IMR-90 (cell line): ENCODE data around the gene NUDT3. TPM values are rescaled to one million over a fixed set of nuclear protein-coding genes. Genes with fewer than 3 reads are reported as not detected.

Experiments used
- ATAC-seq: fragments of 200-7000 bp; cut with Tn5 transposase; 2 replicates; pipeline ENCODE4 v1.9.1; 2020; ENCODE audit warnings: low read depth, mild to moderate bottlenecking, moderate library complexity
- BruUV-seq: library from RNA; stranded (reverse); fragments of 400-500 nt; replicated peaks from 2 replicates; lab custom pipeline; 2021; lab: Mats Ljungman, UMichigan
- CTCF ChIA-PET: fragments of 300-600 bp; formaldehyde crosslinking; extraction: SDS; loops from one replicate; lab custom pipeline; 2021; ENCODE audit warnings: antibody characterized with exemption; lab: Yijun Ruan, JAX
- POLR2A ChIA-PET: fragments of 300-600 bp; sonication (Branson Sonifier 250); formaldehyde crosslinking; loops from one replicate; lab custom pipeline; 2022; ENCODE audit warnings: antibody characterized with exemption; ENCODE audit not compliant: unreplicated experiment; lab: Charles Lee
- DNase-seq: peaks from one replicate; pipeline ENCODE4 v3.0.0; 2013
- H2AFZ ChIP-seq: replicated peaks from 2 replicates; pipeline ENCODE3; 2013; ENCODE audit warnings: low read length, mild to moderate bottlenecking; ENCODE audit not compliant: poor library complexity
- H2AK5ac ChIP-seq: 2 replicates; pipeline ENCODE4 v1.6.1; 2013; ENCODE audit warnings: low read depth, low read length, inconsistent platforms
- H2AK9ac ChIP-seq: replicated peaks from 2 replicates; pipeline ENCODE3; 2013; ENCODE audit warnings: mild to moderate bottlenecking, low read depth, low read length, moderate library complexity; ENCODE audit not compliant: poor library complexity
- H2BK120ac ChIP-seq: 2 replicates; pipeline ENCODE4 v1.6.1; 2013; ENCODE audit warnings: low read depth, low read length, inconsistent platforms
- H2BK15ac ChIP-seq: 3 replicates; pipeline ENCODE4 v1.6.1; 2013; ENCODE audit warnings: low read depth, low read length, inconsistent platforms
- H2BK20ac ChIP-seq: 2 replicates; pipeline ENCODE4 v1.6.1; 2013; ENCODE audit warnings: low read depth, mild to moderate bottlenecking, inconsistent platforms, low read length, moderate library complexity
- H2BK5ac ChIP-seq: 2 replicates; pipeline ENCODE4 v1.6.1; 2013; ENCODE audit warnings: mild to moderate bottlenecking, low read depth, low read length, inconsistent platforms; ENCODE audit not compliant: poor library complexity, severe bottlenecking
- H3K14ac ChIP-seq: replicated peaks from 2 replicates; pipeline ENCODE4 v1.6.1; 2013; ENCODE audit warnings: low read depth, low read length, inconsistent platforms
- H3K18ac ChIP-seq: 2 replicates; pipeline ENCODE4 v1.6.1; 2013; ENCODE audit warnings: low read depth, low read length, control low read depth
- H3K23ac ChIP-seq: 2 replicates; pipeline ENCODE4 v1.6.1; 2013; ENCODE audit warnings: low read depth, low read length, inconsistent platforms
- H3K27ac ChIP-seq: 2 replicates; pipeline ENCODE4 v1.5.1; 2013; ENCODE audit warnings: mild to moderate bottlenecking, control low read depth, low read length; ENCODE audit not compliant: insufficient read depth
- H3K27me3 ChIP-seq: 2 replicates; pipeline ENCODE4 v1.6.1; 2013; ENCODE audit warnings: low read length; ENCODE audit not compliant: control insufficient read depth, insufficient read depth
- H3K36me3 ChIP-seq: 2 replicates; pipeline ENCODE4 v1.6.1; 2013; ENCODE audit warnings: low read length, mixed read lengths; ENCODE audit not compliant: control insufficient read depth, insufficient read depth
- H3K4ac ChIP-seq: 2 replicates; pipeline ENCODE4 v1.6.1; 2013; ENCODE audit warnings: low read depth, low read length, inconsistent platforms
- H3K4me1 ChIP-seq: 2 replicates; pipeline ENCODE4 v1.6.1; 2013; ENCODE audit warnings: low read length, mixed read lengths; ENCODE audit not compliant: control insufficient read depth, insufficient read depth
- H3K4me2 ChIP-seq: 2 replicates; pipeline ENCODE4 v1.6.1; 2013; ENCODE audit warnings: low read depth, mild to moderate bottlenecking, control low read depth, low read length, moderate library complexity
- H3K4me3 ChIP-seq: 2 replicates; pipeline ENCODE4 v1.5.1; 2013; ENCODE audit warnings: low read depth, mild to moderate bottlenecking, control low read depth, low read length, moderate library complexity; ENCODE audit not compliant: insufficient read depth
- H3K56ac ChIP-seq: 2 replicates; pipeline ENCODE4 v1.6.1; 2013; ENCODE audit warnings: low read length, inconsistent platforms; ENCODE audit not compliant: insufficient read depth; ENCODE audit errors: extremely low read depth
- H3K79me1 ChIP-seq, 2 experiments: 2 replicates each; pipeline ENCODE4 v1.6.1; 2013; ENCODE audit warnings: low read length in 2 of 2, inconsistent platforms in 1 of 2, low read depth in 1 of 2
- H3K9ac ChIP-seq: 2 replicates; pipeline ENCODE4 v1.6.1; 2013; ENCODE audit warnings: low read depth, low read length, control low read depth
- H3K9me1 ChIP-seq: 2 replicates; pipeline ENCODE4 v1.6.1; 2013; ENCODE audit warnings: low read length, inconsistent platforms; ENCODE audit not compliant: insufficient read depth
- H3K9me3 ChIP-seq: 2 replicates; pipeline ENCODE4 v1.6.1; 2013; ENCODE audit warnings: low read length; ENCODE audit not compliant: control insufficient read depth, insufficient read depth
- H4K20me1 ChIP-seq: 2 replicates; pipeline ENCODE4 v1.6.1; 2013; ENCODE audit warnings: low read length, inconsistent platforms; ENCODE audit not compliant: insufficient read depth
- H4K5ac ChIP-seq: 2 replicates; pipeline ENCODE4 v1.6.1; 2013; ENCODE audit warnings: mild to moderate bottlenecking, low read depth, low read length, control low read depth
- H4K8ac ChIP-seq, 2 experiments: 2 replicates each; pipeline ENCODE4 v1.6.1; 2013; ENCODE audit warnings: low read depth in 2 of 2, low read length in 2 of 2, control low read depth in 1 of 2, inconsistent platforms in 1 of 2
- H4K91ac ChIP-seq: 2 replicates; pipeline ENCODE4 v1.6.1; 2013; ENCODE audit warnings: low read depth, low read length, inconsistent platforms; ENCODE audit not compliant: insufficient read depth
- CEBPB ChIP-seq: IDR thresholded peaks from 2 replicates; pipeline ENCODE4 v1.6.1; 2012; ENCODE audit warnings: low read depth, low read length, improper control_type of control experiment
- CHD1 ChIP-seq: IDR thresholded peaks from 2 replicates; pipeline ENCODE4 v1.6.1; 2012; ENCODE audit warnings: low read depth, low read length, improper control_type of control experiment
- MAFK ChIP-seq: IDR thresholded peaks from 2 replicates; pipeline ENCODE4 v1.6.1; 2012; ENCODE audit warnings: low read depth, low read length, improper control_type of control experiment
- MXI1 ChIP-seq: IDR thresholded peaks from 2 replicates; pipeline ENCODE4 v1.6.1; 2012; ENCODE audit warnings: low read depth, mild to moderate bottlenecking, low read length, moderate library complexity, borderline replicate concordance
- NFE2L2 ChIP-seq: fragments of 150-350 bp; IDR thresholded peaks from 2 replicates; pipeline ENCODE4 v1.6.1; 2016; ENCODE audit warnings: low read depth, mild to moderate bottlenecking, low read length
- RCOR1 ChIP-seq: IDR thresholded peaks from 2 replicates; pipeline ENCODE4 v1.6.1; 2012; ENCODE audit warnings: mild to moderate bottlenecking, low read length, improper control_type of control experiment; ENCODE audit not compliant: insufficient replicate concordance
- WGBS, 2 experiments: methylation state at CpG; one replicate each; pipeline versions ENCODE4 v1.1.5 to v1.1.7; 2013; ENCODE audit warnings: missing lambda C conversion rate in 2 of 2; ENCODE audit not compliant: insufficient read length in 1 of 2; ENCODE audit errors: extremely low coverage in 2 of 2; 5-methylcytosine and 5-hydroxymethylcytosine counted together
- dilution Hi-C: fragments of 300-500 bp; cut with HindIII; formaldehyde crosslinking; loops from one replicate; pipeline ENCODE4 v1.14.3; 2018; ENCODE audit warnings: low sequenced_read_pairs; ENCODE audit not compliant: unreplicated experiment
- in situ Hi-C: fragments of 300-500 bp; cut with MboI; formaldehyde crosslinking; loops from 3 replicates; pipeline ENCODE4 v1.14.3; 2019; ENCODE audit warnings: low sequenced_read_pairs, inconsistent platforms, mixed read lengths
- intact Hi-C: fragments of 100-400 bp; cut with micrococcal nuclease; formaldehyde crosslinking; loops from 2 replicates; pipeline ENCODE4 v1.10.0; 2022
- polyA plus RNA-seq, 3 experiments: library from polyadenylated mRNA; depleted of rRNA; stranded (reverse); fragments of >200 nt; gene quantifications; 2 replicates each; pipeline ENCODE4 v1.2.3, GENCODE V29; 2012; ENCODE audit warnings: low replicate concordance in 1 of 3
- total RNA-seq: library from RNA; depleted of rRNA; stranded (reverse); fragments of >200 nt; gene quantifications from 2 replicates; pipeline ENCODE4 v1.2.3, GENCODE V29; 2012

The NUDT3 gene
- total and polyA plus RNA-seq, 2 of the 4 experiments (the other 2 are of a cell fraction) = 10.1 to 17.2 TPM

- POLR2A ChIA-PET = no interaction called here
Observed at GRCh38 chr6:34322732-34323131, 69.7 kb downstream of the NUDT3 start.

More at GRCh38 chr6:34322732-34323131, 69.7 kb downstream of the NUDT3 start:
- no peak overlapping the region for H2BK120ac ChIP-seq
- H3K79me1 ChIP-seq = peaks cover 27 to 65% of the 10 kb centered on the region in 2 experiments
- H2BK20ac ChIP-seq = no peak overlapping the region
- H3K36me3 ChIP-seq = no peaks in the 10 kb centered on the region
- no peak overlapping the region for H4K5ac ChIP-seq
- CTCF ChIA-PET = no interaction called here
- H3K4me1 ChIP-seq = peaks cover 2% of the 10 kb centered on the region; the same call in 1 of the 2 replicates
- H3K27ac ChIP-seq = no peak overlapping the region
- no TSS peak for BruUV-seq
- no peak overlapping the region for H2AFZ ChIP-seq
- H3K4ac ChIP-seq = no peak overlapping the region
- dilution Hi-C loops = no loop called here
- no peak overlapping the region for H4K8ac ChIP-seq
- TF ChIP-seq CHD1 = no peak
- no peak for TF ChIP-seq NFE2L2
- no peak for TF ChIP-seq MAFK
- no peak for TF ChIP-seq CEBPB
- TF ChIP-seq MXI1 = no peak
- TF ChIP-seq RCOR1 = no peak
- DNase-seq = no peak
- H4K20me1 ChIP-seq = peaks cover 13% of the 10 kb centered on the region
- intact Hi-C loops = no loop called here
- H3K9me3 ChIP-seq = no peaks in the 10 kb centered on the region
- no peak overlapping the region for H3K14ac ChIP-seq
- H2BK15ac ChIP-seq = no peak overlapping the region
- no peaks in the 10 kb centered on the region for H3K27me3 ChIP-seq
- ATAC-seq = no peak
- H3K18ac ChIP-seq = no peak overlapping the region
- no CpG with 5 or more reads among the region's 1 CpG for WGBS, 2 experiments
- H4K91ac ChIP-seq = no peak overlapping the region
- no peak overlapping the region for H2BK5ac ChIP-seq
- H3K9me1 ChIP-seq = peaks cover 2% of the 10 kb centered on the region; the same call in 1 of the 2 replicates
- no peak overlapping the region for H2AK5ac ChIP-seq
- no peak overlapping the region for H3K4me3 ChIP-seq
- H2AK9ac ChIP-seq = no peak overlapping the region
- in situ Hi-C loops = no loop called here
- H3K4me2 ChIP-seq = no peak overlapping the region
- H3K56ac ChIP-seq = no peak overlapping the region
- H3K23ac ChIP-seq = no peak overlapping the region
- H3K9ac ChIP-seq = no peak overlapping the region
